HEK293 (cell line): ENCODE results near the gene VSTM5.
A peak's percentile ranks its signal among the peaks of the same experiment; 100 is the strongest.

Experiments
- CTCF ChIA-PET: fragments of 350-600 bp; formaldehyde crosslinking; extraction: SDS; loops from one replicate; lab custom pipeline; 2021; ENCODE audit warnings: antibody characterized with exemption; lab: Yijun Ruan, JAX
- POLR2A ChIA-PET: fragments of 300-600 bp; formaldehyde crosslinking; extraction: SDS; loops from one replicate; lab custom pipeline; 2020; ENCODE audit warnings: antibody characterized with exemption, inconsistent platforms; lab: Yijun Ruan, JAX
- H3K27ac ChIP-seq: fragments of 200-500 bp; sonication (Bioruptor generic); 2 replicates; pipeline ENCODE4 v1.5.1; 2014; ENCODE audit warnings: low read depth, low read length, control low read depth, inconsistent platforms; ENCODE audit errors: extremely low read depth
- H3K36me3 ChIP-seq, 2 experiments: fragments of 200-500 bp in 1 of 2; sonication (Bioruptor generic) in 1 of 2; 1 replicate in 1 of 2; 2 replicates in 1 of 2; pipeline ENCODE4 v1.5.1; 2014 to 2017; ENCODE audit warnings: inconsistent platforms in 2 of 2, low read length in 2 of 2; ENCODE audit not compliant: control insufficient read depth in 2 of 2, insufficient read depth in 1 of 2
- H3K4me1 ChIP-seq: fragments of 200-500 bp; sonication (Bioruptor generic); 2 replicates; pipeline ENCODE4 v1.5.1; 2014; ENCODE audit warnings: mild to moderate bottlenecking, low read length, inconsistent platforms; ENCODE audit not compliant: control insufficient read depth, insufficient read depth
- H3K4me3 ChIP-seq: 2 replicates; pipeline ENCODE4 v1.5.1; 2011; ENCODE audit warnings: low read depth, mild to moderate bottlenecking, control low read depth, low read length, moderate library complexity
- H3K9me3 ChIP-seq: fragments of 200-500 bp; sonication (Bioruptor generic); 2 replicates; pipeline ENCODE4 v1.5.1; 2014; ENCODE audit warnings: low read depth, low read length, inconsistent platforms; ENCODE audit not compliant: control insufficient read depth, insufficient read depth
- EGR2 ChIP-seq: fragments of 450-650 bp; formaldehyde crosslinking; IDR thresholded peaks from 2 replicates; pipeline ENCODE4 v1.5.1; 2016; ENCODE audit warnings: low read depth, missing biosample characterization, missing genetic modification characterization
- SCRT2 ChIP-seq: fragments of 450-650 bp; formaldehyde crosslinking; IDR thresholded peaks from 2 replicates; pipeline ENCODE4 v1.5.1; 2016; ENCODE audit warnings: missing biosample characterization, missing genetic modification characterization
- ZBTB1 ChIP-seq: fragments of 450-650 bp; formaldehyde crosslinking; IDR thresholded peaks from 2 replicates; pipeline ENCODE4 v1.5.1; 2016; ENCODE audit warnings: missing biosample characterization, missing genetic modification characterization
- ZBTB17 ChIP-seq: fragments of 450-650 bp; formaldehyde crosslinking; IDR thresholded peaks from 2 replicates; pipeline ENCODE4 v1.5.1; 2016; ENCODE audit warnings: missing biosample characterization, missing genetic modification characterization
- ZBTB20 ChIP-seq: fragments of 450-650 bp; formaldehyde crosslinking; IDR thresholded peaks from 2 replicates; pipeline ENCODE4 v1.5.1; 2016; ENCODE audit warnings: missing biosample characterization, missing genetic modification characterization
- ZBTB8A ChIP-seq: fragments of 450-650 bp; formaldehyde crosslinking; IDR thresholded peaks from 2 replicates; pipeline ENCODE4 v1.5.1; 2016; ENCODE audit warnings: missing biosample characterization, missing genetic modification characterization
- ZNF114 ChIP-seq: fragments of 450-650 bp; formaldehyde crosslinking; IDR thresholded peaks from 2 replicates; pipeline ENCODE4 v1.5.0; 2017; ENCODE audit warnings: missing biosample characterization, missing genetic modification characterization
- ZNF121 ChIP-seq: fragments of 450-650 bp; formaldehyde crosslinking; IDR thresholded peaks from 2 replicates; pipeline ENCODE4 v1.5.1; 2016; ENCODE audit warnings: missing biosample characterization, missing genetic modification characterization
- ZNF2 ChIP-seq: fragments of 450-650 bp; formaldehyde crosslinking; IDR thresholded peaks from 2 replicates; pipeline ENCODE4 v1.5.1; 2016; ENCODE audit warnings: missing biosample characterization, missing genetic modification characterization
- ZNF211 ChIP-seq: fragments of 450-650 bp; formaldehyde crosslinking; IDR thresholded peaks from 2 replicates; pipeline ENCODE4 v1.5.1; 2016; ENCODE audit warnings: low read depth, missing biosample characterization, missing genetic modification characterization
- ZNF23 ChIP-seq: fragments of 450-650 bp; formaldehyde crosslinking; IDR thresholded peaks from 2 replicates; pipeline ENCODE4 v1.5.1; 2016; ENCODE audit warnings: missing biosample characterization, missing genetic modification characterization, borderline replicate concordance
- ZNF24 ChIP-seq: fragments of 450-650 bp; formaldehyde crosslinking; IDR thresholded peaks from 2 replicates; pipeline ENCODE4 v1.5.1; 2016; ENCODE audit warnings: missing biosample characterization, missing genetic modification characterization
- ZNF274 ChIP-seq, 2 experiments: fragments of 200-500 bp in 1 of 2; fragments of 450-650 bp in 1 of 2; sonication (Bioruptor generic) in 1 of 2; formaldehyde crosslinking in 1 of 2; IDR thresholded peaks; 2 replicates each; pipeline versions ENCODE4 v1.5.1 to v1.6.1; 2014 to 2016; ENCODE audit warnings: borderline replicate concordance in 1 of 2, inconsistent platforms in 1 of 2, low read length in 1 of 2, missing biosample characterization in 1 of 2, missing genetic modification characterization in 1 of 2
- ZNF501 ChIP-seq: fragments of 450-650 bp; formaldehyde crosslinking; IDR thresholded peaks from 2 replicates; pipeline ENCODE4 v1.5.1; 2016; ENCODE audit warnings: missing biosample characterization, missing genetic modification characterization
- ZNF600 ChIP-seq: fragments of 450-650 bp; formaldehyde crosslinking; IDR thresholded peaks from 2 replicates; pipeline ENCODE4 v1.5.1; 2016; ENCODE audit warnings: missing biosample characterization, missing genetic modification characterization
- ZNF629 ChIP-seq: fragments of 450-650 bp; formaldehyde crosslinking; IDR thresholded peaks from 2 replicates; pipeline ENCODE4 v1.5.1; 2017; ENCODE audit warnings: missing biosample characterization, missing genetic modification characterization
- ZNF645 ChIP-seq: fragments of 450-650 bp; formaldehyde crosslinking; IDR thresholded peaks from 2 replicates; pipeline ENCODE4; 2016; ENCODE audit warnings: missing biosample characterization, missing genetic modification characterization
- ZNF704 ChIP-seq: fragments of 450-650 bp; formaldehyde crosslinking; IDR thresholded peaks from 2 replicates; pipeline ENCODE4 v1.5.1; 2016; ENCODE audit warnings: missing biosample characterization, missing genetic modification characterization
- ZNF837 ChIP-seq: fragments of 450-650 bp; formaldehyde crosslinking; IDR thresholded peaks from 2 replicates; pipeline ENCODE4 v1.5.1; 2016; ENCODE audit warnings: missing biosample characterization, missing genetic modification characterization
- ZSCAN23 ChIP-seq: fragments of 450-650 bp; formaldehyde crosslinking; IDR thresholded peaks from 2 replicates; pipeline ENCODE4 v1.5.1; 2016; ENCODE audit warnings: missing biosample characterization, missing genetic modification characterization
- ZSCAN30 ChIP-seq: fragments of 450-650 bp; IDR thresholded peaks from 2 replicates; pipeline ENCODE4 v1.5.1; 2018; ENCODE audit warnings: missing biosample characterization, mild to moderate bottlenecking, missing genetic modification characterization, moderate library complexity
- TF ChIP-seq, protein P1 (sequence below): fragments of 450-650 bp; formaldehyde crosslinking; conservative IDR thresholded peaks from 2 replicates; pipeline ENCODE4 v1.5.1; 2016; ENCODE audit warnings: low read depth, missing biosample characterization, missing genetic modification characterization
- TF ChIP-seq, protein P2 (sequence below): fragments of 450-650 bp; formaldehyde crosslinking; IDR thresholded peaks from 2 replicates; pipeline ENCODE4 v1.5.1; 2016; ENCODE audit warnings: missing biosample characterization, missing genetic modification characterization
- TF ChIP-seq, protein P3 (sequence below): fragments of 450-650 bp; formaldehyde crosslinking; IDR thresholded peaks from 2 replicates; pipeline ENCODE4 v1.5.1; 2016; ENCODE audit warnings: missing biosample characterization, missing genetic modification characterization, low read depth

Gene VSTM5

DNA sequence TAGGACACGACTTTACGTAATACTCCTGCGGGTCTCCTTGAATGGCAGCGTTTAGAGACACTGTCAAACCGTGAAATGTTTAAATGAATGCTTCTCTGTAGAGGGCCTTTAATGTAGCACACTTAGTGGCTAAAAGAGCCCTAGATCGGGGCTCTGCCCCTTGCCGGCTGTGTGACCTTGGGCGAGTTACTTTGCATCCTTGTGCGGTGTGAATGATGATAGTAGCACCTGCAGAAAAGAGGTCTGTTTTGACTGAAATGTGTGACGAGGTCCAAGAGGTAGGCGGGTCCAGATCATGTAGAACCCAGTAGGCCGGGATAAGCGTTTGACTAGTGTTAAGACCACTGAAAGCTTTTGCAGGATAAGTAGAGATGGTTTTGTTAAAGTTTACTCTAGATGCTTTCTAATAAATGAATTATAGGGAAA lies 65.5 kb downstream of the VSTM5 start:
- Histone ChIP-seq H3K36me3 (peaks cover 12 to 34% of the 10 kb centered on the region in 2 experiments), H3K4me1 (no peaks in the 10 kb centered on the region), H3K9me3 (no peaks in the 10 kb centered on the region), H3K27ac (peak overlapping the region; percentile 79; the same call in 1 of the 2 replicates), H3K4me3 (peak overlapping the region; percentile 98)
- ChIA-PET CTCF (interaction anchor here (0.7 kb wide), 1 partner anchor 104 kb away, joined by 4 read pairs; no protein-coding TSS in a partner anchor), POLR2A (interaction anchor here (1.6 kb wide), 1 partner anchor 12 kb away, joined by 6 read pairs; no protein-coding TSS in a partner anchor)
- no peak; the same call in 1 of the 2 replicates for TF ChIP-seq ZNF600
- no peak for TF ChIP-seq ZBTB1 (tag by site-specific recombination)
- peak; percentile 4; the same call in 1 of the 2 replicates for TF ChIP-seq ZNF629 (tag by site-specific recombination)
- TF ChIP-seq ZBTB17 (tag by site-specific recombination), result no peak
- no peak for TF ChIP-seq ZNF24
- TF ChIP-seq ZNF704, result no peak
- no peak for TF ChIP-seq ZNF274 (IDR thresholded peaks at IDR 0.05; ENCODE audit: low read length)
- no peak for TF ChIP-seq ZNF274 (tag by site-specific recombination; IDR thresholded peaks at IDR 0.05; ENCODE audit: borderline replicate concordance)
- no peak for TF ChIP-seq ZNF23 (tag by site-specific recombination)

GRCh38 chr11:93784145-93784934 lies 66.1 kb downstream of the VSTM5 start, which contains the start of gene MED17:
MED17 (plus strand) TSS chr11:93784282; CDS start chr11:93784514, 232 bp downstream.
- ChIA-PET POLR2A (interaction anchor here (0.7 to 3.9 kb wide), 21 partner anchors 8 to 708 kb away, joined by 3 to 149 read pairs (median 6); partner anchors contain the start of genes C11orf54, CEP295 and TAF1D), CTCF (interaction anchor here (0.7 to 1.3 kb wide), 2 partner anchors 43 to 105 kb away, joined by 4 read pairs; partner anchors contain the start of genes C11orf54 and TAF1D)
- Histone ChIP-seq H3K4me1 (no peaks in the 10 kb centered on the region), H3K27ac (peak within 1 kb of the TSS; percentile 79), H3K4me3 (peak within 1 kb of the TSS; percentile 98), H3K9me3 (no peaks in the 10 kb centered on the region), H3K36me3 (peaks cover 7 to 28% of the 10 kb centered on the region in 2 experiments)
- TF ChIP-seq ZNF121 (tag by site-specific recombination), result 0 out of 2 replicates have a peak, but pooled peaks have one; percentile 31
- TF ChIP-seq, protein P1, sequence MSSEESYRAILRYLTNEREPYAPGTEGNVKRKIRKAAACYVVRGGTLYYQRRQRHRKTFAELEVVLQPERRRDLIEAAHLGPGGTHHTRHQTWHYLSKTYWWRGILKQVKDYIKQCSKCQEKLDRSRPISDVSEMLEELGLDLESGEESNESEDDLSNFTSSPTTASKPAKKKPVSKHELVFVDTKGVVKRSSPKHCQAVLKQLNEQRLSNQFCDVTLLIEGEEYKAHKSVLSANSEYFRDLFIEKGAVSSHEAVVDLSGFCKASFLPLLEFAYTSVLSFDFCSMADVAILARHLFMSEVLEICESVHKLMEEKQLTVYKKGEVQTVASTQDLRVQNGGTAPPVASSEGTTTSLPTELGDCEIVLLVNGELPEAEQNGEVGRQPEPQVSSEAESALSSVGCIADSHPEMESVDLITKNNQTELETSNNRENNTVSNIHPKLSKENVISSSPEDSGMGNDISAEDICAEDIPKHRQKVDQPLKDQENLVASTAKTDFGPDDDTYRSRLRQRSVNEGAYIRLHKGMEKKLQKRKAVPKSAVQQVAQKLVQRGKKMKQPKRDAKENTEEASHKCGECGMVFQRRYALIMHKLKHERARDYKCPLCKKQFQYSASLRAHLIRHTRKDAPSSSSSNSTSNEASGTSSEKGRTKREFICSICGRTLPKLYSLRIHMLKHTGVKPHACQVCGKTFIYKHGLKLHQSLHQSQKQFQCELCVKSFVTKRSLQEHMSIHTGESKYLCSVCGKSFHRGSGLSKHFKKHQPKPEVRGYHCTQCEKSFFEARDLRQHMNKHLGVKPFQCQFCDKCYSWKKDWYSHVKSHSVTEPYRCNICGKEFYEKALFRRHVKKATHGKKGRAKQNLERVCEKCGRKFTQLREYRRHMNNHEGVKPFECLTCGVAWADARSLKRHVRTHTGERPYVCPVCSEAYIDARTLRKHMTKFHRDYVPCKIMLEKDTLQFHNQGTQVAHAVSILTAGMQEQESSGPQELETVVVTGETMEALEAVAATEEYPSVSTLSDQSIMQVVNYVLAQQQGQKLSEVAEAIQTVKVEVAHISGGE, result peak; percentile 82
- TF ChIP-seq ZBTB20 (tag by site-specific recombination), result peak; percentile 68
- TF ChIP-seq, protein P2, sequence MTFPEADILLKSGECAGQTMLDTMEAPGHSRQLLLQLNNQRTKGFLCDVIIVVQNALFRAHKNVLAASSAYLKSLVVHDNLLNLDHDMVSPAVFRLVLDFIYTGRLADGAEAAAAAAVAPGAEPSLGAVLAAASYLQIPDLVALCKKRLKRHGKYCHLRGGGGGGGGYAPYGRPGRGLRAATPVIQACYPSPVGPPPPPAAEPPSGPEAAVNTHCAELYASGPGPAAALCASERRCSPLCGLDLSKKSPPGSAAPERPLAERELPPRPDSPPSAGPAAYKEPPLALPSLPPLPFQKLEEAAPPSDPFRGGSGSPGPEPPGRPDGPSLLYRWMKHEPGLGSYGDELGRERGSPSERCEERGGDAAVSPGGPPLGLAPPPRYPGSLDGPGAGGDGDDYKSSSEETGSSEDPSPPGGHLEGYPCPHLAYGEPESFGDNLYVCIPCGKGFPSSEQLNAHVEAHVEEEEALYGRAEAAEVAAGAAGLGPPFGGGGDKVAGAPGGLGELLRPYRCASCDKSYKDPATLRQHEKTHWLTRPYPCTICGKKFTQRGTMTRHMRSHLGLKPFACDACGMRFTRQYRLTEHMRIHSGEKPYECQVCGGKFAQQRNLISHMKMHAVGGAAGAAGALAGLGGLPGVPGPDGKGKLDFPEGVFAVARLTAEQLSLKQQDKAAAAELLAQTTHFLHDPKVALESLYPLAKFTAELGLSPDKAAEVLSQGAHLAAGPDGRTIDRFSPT (tag by site-specific recombination), result peak; percentile 40; the same call in 1 of the 2 replicates
- TF ChIP-seq ZNF837 (tag by site-specific recombination), result no peak
- TF ChIP-seq ZNF211 (tag by site-specific recombination), result no peak
- no peak for TF ChIP-seq SCRT2 (tag by site-specific recombination)
- no peak for TF ChIP-seq ZSCAN30 (tag by site-specific recombination)
- TF ChIP-seq ZNF114 (tag by site-specific recombination), result no peak
- no peak for TF ChIP-seq ZBTB8A (tag by site-specific recombination)
- TF ChIP-seq ZSCAN23 (tag by site-specific recombination), result no peak
- TF ChIP-seq ZNF2 (tag by site-specific recombination), result peak; percentile 64; the same call in 1 of the 2 replicates
- TF ChIP-seq, protein P3, sequence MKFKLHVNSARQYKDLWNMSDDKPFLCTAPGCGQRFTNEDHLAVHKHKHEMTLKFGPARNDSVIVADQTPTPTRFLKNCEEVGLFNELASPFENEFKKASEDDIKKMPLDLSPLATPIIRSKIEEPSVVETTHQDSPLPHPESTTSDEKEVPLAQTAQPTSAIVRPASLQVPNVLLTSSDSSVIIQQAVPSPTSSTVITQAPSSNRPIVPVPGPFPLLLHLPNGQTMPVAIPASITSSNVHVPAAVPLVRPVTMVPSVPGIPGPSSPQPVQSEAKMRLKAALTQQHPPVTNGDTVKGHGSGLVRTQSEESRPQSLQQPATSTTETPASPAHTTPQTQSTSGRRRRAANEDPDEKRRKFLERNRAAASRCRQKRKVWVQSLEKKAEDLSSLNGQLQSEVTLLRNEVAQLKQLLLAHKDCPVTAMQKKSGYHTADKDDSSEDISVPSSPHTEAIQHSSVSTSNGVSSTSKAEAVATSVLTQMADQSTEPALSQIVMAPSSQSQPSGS (tag by site-specific recombination), result no peak
- peak; percentile 58; the same call in 1 of the 2 replicates for TF ChIP-seq ZNF501
- TF ChIP-seq EGR2, result no peak
- 0 out of 2 replicates have a peak, but pooled peaks have one; percentile 53 for TF ChIP-seq ZNF645
